GM12891 (cell line): ENCODE measurements around the gene PIK3AP1.

ENCODE experiments used
- PAX5 ChIP-seq: IDR thresholded peaks from 2 replicates; pipeline ENCODE4 v1.6.1; 2011; ENCODE audit warnings: low read length, moderate library complexity, mild to moderate bottlenecking; ENCODE audit not compliant: insufficient read depth, severe bottlenecking
- POLR2A ChIP-seq: IDR thresholded peaks from 2 replicates; pipeline ENCODE4 v1.6.1; 2011; ENCODE audit warnings: low read depth, low read length, control low read depth
- POLR2AphosphoS5 ChIP-seq: IDR thresholded peaks from 2 replicates; pipeline ENCODE4 v1.6.1; 2011; ENCODE audit warnings: low read depth, low read length, control low read depth
- POU2F2 ChIP-seq: IDR thresholded peaks from 2 replicates; pipeline ENCODE4 v1.6.1; 2011; ENCODE audit warnings: low read depth, mild to moderate bottlenecking, control low read depth, low read length, moderate library complexity
- SPI1 ChIP-seq: IDR thresholded peaks from 2 replicates; pipeline ENCODE4 v1.6.1; 2011; ENCODE audit warnings: low read depth, low read length, control low read depth
- TAF1 ChIP-seq: IDR thresholded peaks from 2 replicates; pipeline ENCODE4 v1.6.1; 2011; ENCODE audit warnings: low read depth, low read length, control low read depth

- TF ChIP-seq POLR2AphosphoS5 (no peak), POLR2A (no peak), TAF1 (no peak), SPI1 (no peak), PAX5 (no peak), POU2F2 (no peak)
These were observed 47.7 kb downstream of the PIK3AP1 start for GRCh38 chr10:96672481-96673175.
